ENCODE measurements around the gene TUBB2A.
"Not testable (repeated sequence)": the region's sequence is repeated elsewhere in the genome, so short reads cannot be mapped to it uniquely, and the experiment has no call there.

The TUBB2A gene

GRCh38 chr6:3176562-3177355 lies 19.4 kb upstream of the TUBB2A start:
- Histone ChIP-seq H3K4me2 (no peak overlapping the region), H3K36me3 (ENCODE audit: insufficient read depth) (no peaks in the 10 kb centered on the region), H3K4me1 (ENCODE audit: low read depth, poor library complexity, severe bottlenecking) (no peaks in the 10 kb centered on the region), H3K4me3 (IDR thresholded peaks at IDR 0.05; ENCODE audit: insufficient read depth, low read depth, low read length) (no peak overlapping the region), H2AFZ (ENCODE audit: low read depth) (no peak overlapping the region), H3K79me2 (ENCODE audit: insufficient read depth, low read depth) (no peaks in the 10 kb centered on the region), H3K9ac (no peak overlapping the region), H3K27ac (no peak overlapping the region), H4K20me1 (ENCODE audit: insufficient read depth) (no peaks in the 10 kb centered on the region), H3K27me3 (ENCODE audit: insufficient read depth, low read depth) (no peaks in the 10 kb centered on the region)
- no peak for TF ChIP-seq CTCF (conservative IDR thresholded peaks at IDR 0.05; ENCODE audit: low read depth, low read length)

- H3K79me2 ChIP-seq (ENCODE audit: insufficient read depth, low read depth) = no peaks in the 10 kb centered on the region
- no peaks in the 10 kb centered on the region for H3K4me1 ChIP-seq (ENCODE audit: low read depth, poor library complexity, severe bottlenecking)
- no peak overlapping the region for H3K4me3 ChIP-seq (IDR thresholded peaks at IDR 0.05; ENCODE audit: insufficient read depth, low read depth, low read length)
- H2AFZ ChIP-seq (ENCODE audit: low read depth) = no peak overlapping the region
- H4K20me1 ChIP-seq (ENCODE audit: insufficient read depth) = no peaks in the 10 kb centered on the region
- no peak overlapping the region for H3K9ac ChIP-seq
- H3K4me2 ChIP-seq = no peak overlapping the region
- H3K36me3 ChIP-seq (ENCODE audit: insufficient read depth) = no peaks in the 10 kb centered on the region
- H3K27me3 ChIP-seq (ENCODE audit: insufficient read depth, low read depth) = no peaks in the 10 kb centered on the region
- H3K27ac ChIP-seq = no peak overlapping the region
- no peak for TF ChIP-seq CTCF (conservative IDR thresholded peaks at IDR 0.05; ENCODE audit: low read depth, low read length)
These were observed 18.5 kb upstream of the TUBB2A start for GRCh38 chr6:3175715-3176402.

GRCh38 chr6:3173636-3174089 lies 16.3 kb upstream of the TUBB2A start:
- not testable (repeated sequence) for H4K20me1 ChIP-seq (ENCODE audit: insufficient read depth); H3K4me2 ChIP-seq; H3K9ac ChIP-seq; H3K36me3 ChIP-seq (ENCODE audit: insufficient read depth); H3K27ac ChIP-seq; H3K27me3 ChIP-seq (ENCODE audit: insufficient read depth, low read depth); H3K4me3 ChIP-seq (IDR thresholded peaks at IDR 0.05; ENCODE audit: insufficient read depth, low read depth, low read length); H2AFZ ChIP-seq (ENCODE audit: low read depth); H3K79me2 ChIP-seq (ENCODE audit: insufficient read depth, low read depth); H3K4me1 ChIP-seq (ENCODE audit: low read depth, poor library complexity, severe bottlenecking)

GRCh38 chr6:3172789-3173188 lies 15.4 kb upstream of the TUBB2A start:
- not testable (repeated sequence) for H3K9ac ChIP-seq; H3K4me2 ChIP-seq; H3K36me3 ChIP-seq (ENCODE audit: insufficient read depth); H3K27me3 ChIP-seq (ENCODE audit: insufficient read depth, low read depth); H3K4me3 ChIP-seq (IDR thresholded peaks at IDR 0.05; ENCODE audit: insufficient read depth, low read depth, low read length); H3K4me1 ChIP-seq (ENCODE audit: low read depth, poor library complexity, severe bottlenecking); H2AFZ ChIP-seq (ENCODE audit: low read depth); H4K20me1 ChIP-seq (ENCODE audit: insufficient read depth); H3K79me2 ChIP-seq (ENCODE audit: insufficient read depth, low read depth); H3K27ac ChIP-seq

- not testable (repeated sequence) for H3K4me1 ChIP-seq (ENCODE audit: low read depth, poor library complexity, severe bottlenecking); H3K4me2 ChIP-seq; H3K4me3 ChIP-seq (IDR thresholded peaks at IDR 0.05; ENCODE audit: insufficient read depth, low read depth, low read length); H2AFZ ChIP-seq (ENCODE audit: low read depth); H3K9ac ChIP-seq; H3K27me3 ChIP-seq (ENCODE audit: insufficient read depth, low read depth); H3K36me3 ChIP-seq (ENCODE audit: insufficient read depth); H3K27ac ChIP-seq; H4K20me1 ChIP-seq (ENCODE audit: insufficient read depth); H3K79me2 ChIP-seq (ENCODE audit: insufficient read depth, low read depth)
These were observed 14.2 kb upstream of the TUBB2A start for GRCh38 chr6:3171313-3172175.

- not testable (repeated sequence) for H3K27me3 ChIP-seq (ENCODE audit: insufficient read depth, low read depth); H3K27ac ChIP-seq; H3K4me2 ChIP-seq; H2AFZ ChIP-seq (ENCODE audit: low read depth); H3K4me1 ChIP-seq (ENCODE audit: low read depth, poor library complexity, severe bottlenecking); H3K36me3 ChIP-seq (ENCODE audit: insufficient read depth); H3K9ac ChIP-seq; H4K20me1 ChIP-seq (ENCODE audit: insufficient read depth); H3K4me3 ChIP-seq (IDR thresholded peaks at IDR 0.05; ENCODE audit: insufficient read depth, low read depth, low read length); H3K79me2 ChIP-seq (ENCODE audit: insufficient read depth, low read depth)
These were observed 13.3 kb upstream of the TUBB2A start for GRCh38 chr6:3170676-3171075.

GRCh38 chr6:3168046-3168445 lies 10.7 kb upstream of the TUBB2A start:
- not testable (repeated sequence) for H3K4me3 ChIP-seq (IDR thresholded peaks at IDR 0.05; ENCODE audit: insufficient read depth, low read depth, low read length)

GRCh38 chr6:3166535-3167225 lies 9.3 kb upstream of the TUBB2A start:
- not testable (repeated sequence) for H4K20me1 ChIP-seq (ENCODE audit: insufficient read depth); H3K9ac ChIP-seq; H3K79me2 ChIP-seq (ENCODE audit: insufficient read depth, low read depth); H3K4me1 ChIP-seq (ENCODE audit: low read depth, poor library complexity, severe bottlenecking); H3K4me3 ChIP-seq (IDR thresholded peaks at IDR 0.05; ENCODE audit: insufficient read depth, low read depth, low read length); H3K27ac ChIP-seq; H2AFZ ChIP-seq (ENCODE audit: low read depth); H3K27me3 ChIP-seq (ENCODE audit: insufficient read depth, low read depth); H3K36me3 ChIP-seq (ENCODE audit: insufficient read depth); H3K4me2 ChIP-seq

More at GRCh38 chr6:3168046-3168445, 10.7 kb upstream of the TUBB2A start:
- not testable (repeated sequence) for H4K20me1 ChIP-seq (ENCODE audit: insufficient read depth); H3K4me2 ChIP-seq; H3K36me3 ChIP-seq (ENCODE audit: insufficient read depth); H3K4me1 ChIP-seq (ENCODE audit: low read depth, poor library complexity, severe bottlenecking); H3K9ac ChIP-seq; H2AFZ ChIP-seq (ENCODE audit: low read depth); H3K27ac ChIP-seq; H3K79me2 ChIP-seq (ENCODE audit: insufficient read depth, low read depth); H3K27me3 ChIP-seq (ENCODE audit: insufficient read depth, low read depth)
